ENCODE results near the gene PLXDC2. TPM values are rescaled to one million over a fixed set of nuclear protein-coding genes. Genes with fewer than 3 reads are reported as not detected.

PLXDC2 gene
- total RNA-seq, 1 experiment from 2014 or later = 38.7 TPM

DNA sequence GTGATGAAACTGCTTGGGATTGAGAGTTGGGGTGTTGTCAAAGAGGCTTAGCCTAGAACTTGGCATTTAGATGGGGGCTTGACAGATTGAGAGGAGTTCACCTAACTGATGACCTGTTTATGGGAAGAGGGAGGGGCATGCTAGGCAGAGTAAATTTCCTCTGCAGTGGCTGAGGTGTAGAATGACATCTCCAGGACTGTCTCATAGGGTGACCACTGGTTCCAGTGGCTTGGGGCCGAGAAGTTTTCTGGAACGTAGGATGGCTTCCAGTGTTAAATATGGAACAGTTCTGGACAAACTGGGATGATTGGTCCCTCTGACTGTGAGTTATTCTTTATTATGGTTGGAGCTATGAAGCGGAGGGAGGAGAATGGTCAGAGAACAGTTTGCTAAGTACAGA, 186.4 kb downstream of the PLXDC2 start:
- Mint-ChIP-seq H3K9me3 (no peaks in the 10 kb centered on the region), H3K4me3 (no peak overlapping the region; a peak in 1 of 5 replicates), H3K27me3 (ENCODE audit: low read depth) (no peaks in the 10 kb centered on the region), H3K27ac (peak overlapping the region; percentile 14 to 43 (median 41); a peak in 3 of 7 replicates), H3K4me1 (peaks cover 51 to 55% of the 10 kb centered on the region in 2 experiments), H3K36me3 (ENCODE audit: insufficient read depth in 1 of 3, low read depth in 3 of 3) (peaks cover 14 to 25% (median 19%) of the 10 kb centered on the region in 3 experiments)
- Histone ChIP-seq H3K4me1 (ENCODE audit: insufficient read depth, low read length) (peaks cover 6% of the 10 kb centered on the region; the same call in 1 of the 2 replicates), H2BK120ac (ENCODE audit: low read depth, low read length, poor library complexity, severe bottlenecking) (no peak overlapping the region), H3K9me3 (ENCODE audit: control insufficient read depth, low read depth, low read length) (no peaks in the 10 kb centered on the region), H3K79me1 (ENCODE audit: insufficient read depth, low read depth, low read length, poor library complexity, severe bottlenecking) (peaks cover 3% of the 10 kb centered on the region), H3T11ph (ENCODE audit: low read length) (no peak overlapping the region), H3K27me3 (ENCODE audit: insufficient read depth, low read length) (no peaks in the 10 kb centered on the region), H4K8ac (replicated peaks; ENCODE audit: insufficient read length, low read depth, low read length) (no peak overlapping the region), H4K20me1 (ENCODE audit: control insufficient read depth, insufficient read depth, insufficient read length) (no peaks in the 10 kb centered on the region), H4K5ac (ENCODE audit: insufficient read length, low read depth, low read length) (no peak overlapping the region), H2BK5ac (ENCODE audit: insufficient read length, low read length) (no peak overlapping the region), H2AFZ (ENCODE audit: low read length) (no peak overlapping the region), H4K91ac (ENCODE audit: insufficient read length, low read depth, low read length) (no peak overlapping the region), H3K4me2 (ENCODE audit: insufficient read depth, insufficient read length, low read length) (no peak overlapping the region), H3K23ac (ENCODE audit: insufficient read length, low read depth, low read length) (peak overlapping the region; percentile 38), H2AK5ac (ENCODE audit: insufficient read length, low read length) (no peak overlapping the region), H3K4ac (ENCODE audit: low read depth, low read length) (no peak overlapping the region), H2BK12ac (ENCODE audit: insufficient read length, low read depth, low read length) (no peak overlapping the region), H3K27ac (ENCODE audit: insufficient read length, low read depth, low read length) (no peak overlapping the region), H2BK15ac (ENCODE audit: low read depth, low read length) (no peak overlapping the region), H3K14ac (ENCODE audit: insufficient read depth, low read length) (no peak overlapping the region), H3K23me2 (ENCODE audit: insufficient read length, low read depth, low read length, poor library complexity, severe bottlenecking) (no peaks in the 10 kb centered on the region), H3K79me2 (ENCODE audit: insufficient read depth, low read length) (peaks cover 8% of the 10 kb centered on the region; the same call in 1 of the 2 replicates), H3K56ac (ENCODE audit: insufficient read length, low read depth, low read length) (no peak overlapping the region), H3K18ac (ENCODE audit: insufficient read length, low read depth, low read length) (no peak overlapping the region), H2BK20ac (ENCODE audit: low read depth, low read length, poor library complexity, severe bottlenecking) (no peak overlapping the region), H3K9ac (ENCODE audit: extremely low read depth, insufficient read length, low read length) (no peak overlapping the region)
- TF ChIP-seq, protein P1, sequence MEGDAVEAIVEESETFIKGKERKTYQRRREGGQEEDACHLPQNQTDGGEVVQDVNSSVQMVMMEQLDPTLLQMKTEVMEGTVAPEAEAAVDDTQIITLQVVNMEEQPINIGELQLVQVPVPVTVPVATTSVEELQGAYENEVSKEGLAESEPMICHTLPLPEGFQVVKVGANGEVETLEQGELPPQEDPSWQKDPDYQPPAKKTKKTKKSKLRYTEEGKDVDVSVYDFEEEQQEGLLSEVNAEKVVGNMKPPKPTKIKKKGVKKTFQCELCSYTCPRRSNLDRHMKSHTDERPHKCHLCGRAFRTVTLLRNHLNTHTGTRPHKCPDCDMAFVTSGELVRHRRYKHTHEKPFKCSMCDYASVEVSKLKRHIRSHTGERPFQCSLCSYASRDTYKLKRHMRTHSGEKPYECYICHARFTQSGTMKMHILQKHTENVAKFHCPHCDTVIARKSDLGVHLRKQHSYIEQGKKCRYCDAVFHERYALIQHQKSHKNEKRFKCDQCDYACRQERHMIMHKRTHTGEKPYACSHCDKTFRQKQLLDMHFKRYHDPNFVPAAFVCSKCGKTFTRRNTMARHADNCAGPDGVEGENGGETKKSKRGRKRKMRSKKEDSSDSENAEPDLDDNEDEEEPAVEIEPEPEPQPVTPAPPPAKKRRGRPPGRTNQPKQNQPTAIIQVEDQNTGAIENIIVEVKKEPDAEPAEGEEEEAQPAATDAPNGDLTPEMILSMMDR (conservative IDR thresholded peaks at IDR 0.05) = no peak
- no CpG with 5 or more reads among the region's 3 CpGs for WGBS (ENCODE audit: extremely low coverage, insufficient read length, low lambda C conversion rate)
- DNase-seq = no peak

Data from H9 (cell line).